Upper lobe of left lung (tissue), 4 donors: Measurements from ENCODE around the gene RARB.

ENCODE experiments used
- EP300 ChIP-seq, 4 donors: sonication (generic); formaldehyde crosslinking; IDR thresholded peaks; one replicate each; pipeline ENCODE4 v1.5.1; 2017; ENCODE audit warnings: antibody characterized with exemption in 4 of 4, control low read depth in 2 of 4
- POLR2A ChIP-seq, 4 donors: fragments of 450-650 bp; IDR thresholded peaks; one replicate each; pipeline ENCODE4 v1.5.1; 2016 to 2017; ENCODE audit warnings: antibody characterized with exemption in 4 of 4, mild to moderate bottlenecking in 2 of 4
- TF ChIP-seq, protein P1 (sequence below), 6 experiments: fragments of 450-650 bp in 4 of 6; fragments of 200-600 bp in 2 of 6; sonication (generic) in 2 of 6; IDR thresholded peaks; one replicate each; pipeline ENCODE4 v1.5.1; 2016 to 2019; ENCODE audit warnings: antibody characterized with exemption in 6 of 6

DNA sequence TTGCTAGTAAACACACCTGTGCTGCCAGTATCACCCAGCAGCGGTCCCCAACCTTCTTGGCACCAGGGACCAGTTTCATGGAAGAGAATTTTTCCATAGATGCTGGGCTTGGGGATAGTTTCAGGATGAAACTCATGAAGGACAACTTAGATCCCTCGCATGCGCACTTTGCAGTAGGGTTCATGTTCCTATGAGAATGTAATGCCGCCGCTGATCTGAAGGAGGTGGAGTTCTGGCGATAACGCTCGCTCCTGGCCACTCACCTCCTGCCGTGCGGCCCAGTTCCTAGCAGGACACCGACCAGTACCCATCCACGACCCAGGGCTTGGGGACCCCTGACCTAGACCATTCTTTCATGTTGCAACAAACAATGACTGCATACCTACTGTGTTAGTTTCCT is 146.9 kb downstream of the RARB start:
- TF ChIP-seq POLR2A (IDR thresholded peaks at IDR 0.05) (no peak), EP300 (IDR thresholded peaks at IDR 0.05) (no peak)
- TF ChIP-seq, protein P1, sequence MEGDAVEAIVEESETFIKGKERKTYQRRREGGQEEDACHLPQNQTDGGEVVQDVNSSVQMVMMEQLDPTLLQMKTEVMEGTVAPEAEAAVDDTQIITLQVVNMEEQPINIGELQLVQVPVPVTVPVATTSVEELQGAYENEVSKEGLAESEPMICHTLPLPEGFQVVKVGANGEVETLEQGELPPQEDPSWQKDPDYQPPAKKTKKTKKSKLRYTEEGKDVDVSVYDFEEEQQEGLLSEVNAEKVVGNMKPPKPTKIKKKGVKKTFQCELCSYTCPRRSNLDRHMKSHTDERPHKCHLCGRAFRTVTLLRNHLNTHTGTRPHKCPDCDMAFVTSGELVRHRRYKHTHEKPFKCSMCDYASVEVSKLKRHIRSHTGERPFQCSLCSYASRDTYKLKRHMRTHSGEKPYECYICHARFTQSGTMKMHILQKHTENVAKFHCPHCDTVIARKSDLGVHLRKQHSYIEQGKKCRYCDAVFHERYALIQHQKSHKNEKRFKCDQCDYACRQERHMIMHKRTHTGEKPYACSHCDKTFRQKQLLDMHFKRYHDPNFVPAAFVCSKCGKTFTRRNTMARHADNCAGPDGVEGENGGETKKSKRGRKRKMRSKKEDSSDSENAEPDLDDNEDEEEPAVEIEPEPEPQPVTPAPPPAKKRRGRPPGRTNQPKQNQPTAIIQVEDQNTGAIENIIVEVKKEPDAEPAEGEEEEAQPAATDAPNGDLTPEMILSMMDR (IDR thresholded peaks at IDR 0.05) = no peak
